Measurements from ENCODE around the gene PAPPA.

The PAPPA gene

GRCh38 chr9:116304761-116305160 is 151.2 kb downstream of the PAPPA start:
- H3K4me3 ChIP-seq (ENCODE audit: low read length), result no peak overlapping the region
- TF ChIP-seq, protein P1, sequence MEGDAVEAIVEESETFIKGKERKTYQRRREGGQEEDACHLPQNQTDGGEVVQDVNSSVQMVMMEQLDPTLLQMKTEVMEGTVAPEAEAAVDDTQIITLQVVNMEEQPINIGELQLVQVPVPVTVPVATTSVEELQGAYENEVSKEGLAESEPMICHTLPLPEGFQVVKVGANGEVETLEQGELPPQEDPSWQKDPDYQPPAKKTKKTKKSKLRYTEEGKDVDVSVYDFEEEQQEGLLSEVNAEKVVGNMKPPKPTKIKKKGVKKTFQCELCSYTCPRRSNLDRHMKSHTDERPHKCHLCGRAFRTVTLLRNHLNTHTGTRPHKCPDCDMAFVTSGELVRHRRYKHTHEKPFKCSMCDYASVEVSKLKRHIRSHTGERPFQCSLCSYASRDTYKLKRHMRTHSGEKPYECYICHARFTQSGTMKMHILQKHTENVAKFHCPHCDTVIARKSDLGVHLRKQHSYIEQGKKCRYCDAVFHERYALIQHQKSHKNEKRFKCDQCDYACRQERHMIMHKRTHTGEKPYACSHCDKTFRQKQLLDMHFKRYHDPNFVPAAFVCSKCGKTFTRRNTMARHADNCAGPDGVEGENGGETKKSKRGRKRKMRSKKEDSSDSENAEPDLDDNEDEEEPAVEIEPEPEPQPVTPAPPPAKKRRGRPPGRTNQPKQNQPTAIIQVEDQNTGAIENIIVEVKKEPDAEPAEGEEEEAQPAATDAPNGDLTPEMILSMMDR (conservative IDR thresholded peaks at IDR 0.05; ENCODE audit: low read depth, low read length), result no peak
- no peak for DNase-seq (ENCODE audit: low read depth)

- TF ChIP-seq, protein P1 (conservative IDR thresholded peaks at IDR 0.05; ENCODE audit: low read depth, low read length), result no peak
- H3K4me3 ChIP-seq (ENCODE audit: low read length), result no peak overlapping the region
- DNase-seq (ENCODE audit: low read depth), result no peak
Observed at GRCh38 chr9:116308076-116308475, 154.5 kb downstream of the PAPPA start.

GRCh38 chr9:116309900-116310611 is 156.5 kb downstream of the PAPPA start:
- TF ChIP-seq, protein P1 (conservative IDR thresholded peaks at IDR 0.05; ENCODE audit: low read depth, low read length), result no peak
- no peak overlapping the region for H3K4me3 ChIP-seq (ENCODE audit: low read length)
- no peak for DNase-seq (ENCODE audit: low read depth)

DNA sequence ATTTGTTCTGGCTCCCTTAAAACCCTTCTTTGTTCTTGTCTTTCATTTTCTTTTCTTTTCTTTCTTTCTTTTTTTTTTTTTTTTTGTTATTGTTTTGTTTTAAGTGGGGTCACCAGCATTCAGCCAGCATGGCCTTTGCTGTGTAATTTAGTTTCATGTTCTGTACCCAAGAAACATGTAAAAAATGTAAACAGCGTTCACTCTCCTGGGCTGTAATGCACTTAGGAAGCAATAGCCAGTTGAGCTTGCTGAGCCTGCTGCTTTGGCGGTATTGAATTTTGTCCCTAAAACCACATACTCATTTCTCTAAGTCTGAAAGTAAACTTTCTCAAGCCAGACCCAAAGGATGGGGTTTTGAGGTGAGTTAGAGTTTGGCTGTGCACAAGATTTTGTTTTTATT is 158.6 kb downstream of the PAPPA start:
- H3K4me3 ChIP-seq (ENCODE audit: low read length), result no peak overlapping the region
- no peak for DNase-seq (ENCODE audit: low read depth)
- TF ChIP-seq, protein P1 (conservative IDR thresholded peaks at IDR 0.05; ENCODE audit: low read depth, low read length), result no peak

DNA sequence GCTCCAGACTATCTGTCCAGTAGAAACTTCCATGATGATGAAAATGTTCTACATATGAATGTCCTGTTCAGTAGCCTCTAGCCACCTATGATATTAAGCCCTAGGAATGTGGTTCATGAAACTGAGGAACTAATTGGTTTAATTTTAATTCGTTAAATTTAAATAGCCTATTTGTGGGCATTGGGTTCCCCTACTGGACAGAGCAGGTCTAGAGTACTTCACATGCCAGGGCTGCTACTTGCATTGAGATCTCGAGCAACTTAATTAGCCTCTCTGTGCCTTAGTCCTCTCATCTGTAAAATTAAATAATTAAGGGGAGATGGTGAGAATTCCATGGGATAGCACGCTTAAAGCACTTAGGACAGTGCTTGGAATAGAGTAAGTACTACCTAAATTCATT is 160.0 kb downstream of the PAPPA start:
- H3K4me3 ChIP-seq (ENCODE audit: low read length), result no peak overlapping the region
- TF ChIP-seq, protein P1 (conservative IDR thresholded peaks at IDR 0.05; ENCODE audit: low read depth, low read length), result peak; percentile 36
- DNase-seq (ENCODE audit: low read depth), result no peak

DNA sequence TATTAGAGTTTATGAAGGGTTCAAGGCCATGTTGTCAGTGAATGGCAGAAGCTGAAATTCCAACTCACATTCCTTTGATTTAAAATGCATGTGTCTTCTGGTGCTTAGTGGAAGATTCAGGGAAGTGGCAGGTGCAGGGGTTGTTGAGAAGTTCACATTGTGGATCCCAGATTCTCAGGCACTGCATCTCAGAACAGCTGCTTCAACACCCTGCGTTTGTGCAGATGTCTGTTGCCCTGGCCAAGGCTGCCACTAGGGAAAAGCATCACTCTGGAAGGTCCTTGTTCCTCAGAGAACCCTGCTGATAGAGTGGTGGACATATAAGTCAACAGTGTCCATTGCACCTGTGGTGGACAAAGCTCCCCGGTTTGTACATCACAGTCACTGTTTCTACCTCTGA is 162.7 kb downstream of the PAPPA start:
- TF ChIP-seq, protein P1 (conservative IDR thresholded peaks at IDR 0.05; ENCODE audit: low read depth, low read length), result no peak
- no peak for DNase-seq (ENCODE audit: low read depth)
- no peak overlapping the region for H3K4me3 ChIP-seq (ENCODE audit: low read length)

GRCh38 chr9:116317503-116317902 is 163.9 kb downstream of the PAPPA start:
- TF ChIP-seq, protein P1 (conservative IDR thresholded peaks at IDR 0.05; ENCODE audit: low read depth, low read length), result no peak
- H3K4me3 ChIP-seq (ENCODE audit: low read length), result no peak overlapping the region
- no peak for DNase-seq (ENCODE audit: low read depth)
